GM18519 (cell line): Measurements from ENCODE around the gene STK33.

Source experiments
- ATAC-seq: cut with Tn5 transposase; IDR thresholded peaks from one replicate; pipeline ENCODE4 v1.9.1; 2021; ENCODE audit warnings: mild to moderate bottlenecking, moderate library complexity; ENCODE audit not compliant: unreplicated experiment, low FRiP score

STK33 gene

GRCh38 chr11:8604078-8604723 is 10.2 kb upstream of the STK33 start:
- ATAC-seq: peak; percentile 76

- ATAC-seq: no peak
Measured at GRCh38 chr11:8603696-8604077, 9.7 kb upstream of the STK33 start.

- no peak for ATAC-seq
Measured at GRCh38 chr11:8601376-8602133, 7.5 kb upstream of the STK33 start.

DNA sequence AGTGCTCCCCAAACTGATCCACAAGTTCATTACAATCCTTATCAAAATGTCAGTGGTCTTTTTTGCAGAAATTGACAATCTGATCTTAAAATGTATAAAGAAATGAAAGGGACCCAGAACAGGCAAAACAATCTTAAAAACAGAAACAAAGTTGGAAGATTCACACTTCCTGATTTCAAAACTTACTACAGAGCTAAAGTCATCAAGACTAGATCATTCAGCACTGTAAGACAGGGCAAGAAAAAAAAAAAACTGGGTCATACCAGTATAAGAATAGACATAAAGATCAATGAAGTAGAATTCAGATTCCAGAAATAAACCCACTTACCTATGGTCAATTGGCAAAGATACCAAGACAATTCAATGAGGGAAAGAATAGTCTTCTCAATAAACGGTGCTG is 4.5 kb upstream of the STK33 start:
- no peak for ATAC-seq

DNA sequence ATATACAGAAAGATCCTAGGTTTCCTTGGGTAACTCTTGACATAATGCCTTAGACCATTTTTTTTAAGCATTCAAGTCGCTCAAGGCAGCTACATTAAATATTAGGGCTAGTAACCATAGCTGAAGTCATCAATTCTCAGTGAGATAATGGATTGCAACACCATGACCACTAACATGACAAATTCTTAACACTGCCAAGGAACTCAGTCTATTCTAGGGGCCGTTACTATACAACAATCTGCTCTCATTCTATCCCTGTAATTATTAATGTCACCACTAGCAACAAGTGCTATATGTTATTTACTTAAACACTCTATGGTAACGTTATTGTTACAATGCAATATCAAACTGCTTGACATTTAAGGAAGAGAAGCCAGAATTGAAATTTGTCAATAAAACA is 3.2 kb upstream of the STK33 start:
- no peak for ATAC-seq

DNA sequence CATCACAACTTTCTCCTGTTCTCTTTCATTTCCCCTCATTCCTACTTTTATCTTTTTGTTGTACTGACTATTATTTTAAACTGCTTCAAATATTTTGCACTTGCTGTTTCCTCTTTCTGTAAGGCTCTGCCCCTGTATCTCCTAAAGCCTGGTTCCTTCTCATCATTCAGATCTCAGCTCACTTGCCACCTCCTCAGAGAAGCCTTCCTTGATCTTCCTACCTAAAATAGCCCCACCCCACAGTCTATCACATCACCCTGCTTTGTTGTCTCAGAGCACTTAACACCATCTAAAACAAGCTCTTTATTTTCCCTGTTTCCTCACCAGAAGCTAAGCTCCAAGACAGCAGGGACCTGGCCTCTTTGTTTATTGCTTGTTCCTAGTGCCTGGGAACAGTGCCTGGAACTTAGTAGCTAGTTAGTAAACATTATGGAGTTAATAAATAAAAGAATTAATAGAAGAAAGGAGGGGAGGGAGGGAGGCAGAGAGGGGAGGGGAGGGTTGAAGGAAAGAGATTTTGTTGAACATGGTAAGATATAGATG is 2.5 kb upstream of the STK33 start:
- ATAC-seq: no peak

- ATAC-seq: peak; percentile 19
Measured at GRCh38 chr11:8593455-8593854, 573 bp downstream of the STK33 start.

GRCh38 chr11:8587915-8588314 is 6.1 kb downstream of the STK33 start:
- ATAC-seq: no peak

DNA sequence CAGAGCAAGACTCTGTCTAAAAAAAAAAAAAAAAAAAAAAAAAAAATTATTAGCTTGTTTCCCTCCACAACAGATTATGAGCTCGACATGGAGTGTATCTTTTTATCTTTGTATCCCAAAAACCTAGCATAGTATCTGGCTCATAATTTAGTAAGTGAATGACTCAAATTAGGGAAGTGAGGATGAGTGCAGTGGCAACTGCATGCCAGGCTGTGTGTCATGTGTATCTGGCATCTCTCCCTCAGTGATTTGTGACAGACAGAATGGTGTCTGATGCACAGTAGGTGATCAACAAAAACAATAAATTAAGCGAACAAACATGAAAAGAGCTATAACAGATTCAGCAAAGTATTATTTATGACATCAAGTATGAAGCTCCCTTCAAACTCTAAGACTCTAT is 7.2 kb downstream of the STK33 start:
- no peak for ATAC-seq

DNA sequence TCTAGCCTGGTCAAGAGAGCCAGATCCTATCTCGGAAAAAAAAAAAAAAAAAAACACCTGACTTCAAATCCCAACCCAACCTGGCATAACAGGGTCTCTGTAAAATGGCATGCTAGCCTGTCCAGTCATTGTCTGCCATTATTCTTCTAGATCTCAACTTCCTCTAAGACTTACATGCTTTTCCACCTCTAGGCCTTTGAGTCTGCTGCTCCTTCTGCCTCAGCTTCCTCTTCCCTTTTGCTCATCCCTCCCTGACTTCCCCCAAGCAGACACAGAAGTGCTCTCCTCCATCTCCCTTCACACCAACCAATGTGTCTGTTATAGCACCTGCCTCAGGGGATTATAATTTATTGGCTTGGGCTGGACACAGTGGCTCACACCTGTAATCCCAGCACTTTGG is 7.8 kb downstream of the STK33 start:
- no peak for ATAC-seq

DNA sequence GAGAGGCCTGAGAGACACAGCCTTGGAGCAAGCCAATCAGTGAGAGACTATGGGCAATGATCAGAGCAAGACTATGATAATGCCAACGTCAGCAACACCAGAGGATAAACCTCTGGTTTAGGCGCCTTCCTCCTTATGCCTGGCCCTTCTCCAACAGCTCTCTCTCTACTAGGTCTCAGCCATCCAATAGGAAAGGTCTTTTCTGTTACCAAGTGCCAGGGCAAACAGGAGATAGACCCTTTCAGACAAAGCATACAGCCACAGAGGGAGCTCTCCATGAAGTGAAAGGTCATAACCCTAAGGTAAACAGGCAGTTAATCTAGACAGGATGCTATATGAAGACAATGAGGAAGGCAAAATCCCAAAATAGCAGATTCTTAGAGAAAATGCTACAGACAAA is 9.5 kb downstream of the STK33 start:
- ATAC-seq: no peak

GRCh38 chr11:8584082-8584481 is 9.9 kb downstream of the STK33 start:
- no peak for ATAC-seq

- no peak for ATAC-seq
Measured at GRCh38 chr11:8581300-8581699, 12.7 kb downstream of the STK33 start.

GRCh38 chr11:8577791-8578581 is 16.0 kb downstream of the STK33 start:
- ATAC-seq: no peak

GRCh38 chr11:8574798-8575197 is 19.2 kb downstream of the STK33 start:
- no peak for ATAC-seq

- no peak for ATAC-seq
Measured at GRCh38 chr11:8573777-8574176, 20.3 kb downstream of the STK33 start.

- ATAC-seq: peak; percentile 50
Measured at GRCh38 chr11:8567602-8568198, 26.3 kb downstream of the STK33 start.

DNA sequence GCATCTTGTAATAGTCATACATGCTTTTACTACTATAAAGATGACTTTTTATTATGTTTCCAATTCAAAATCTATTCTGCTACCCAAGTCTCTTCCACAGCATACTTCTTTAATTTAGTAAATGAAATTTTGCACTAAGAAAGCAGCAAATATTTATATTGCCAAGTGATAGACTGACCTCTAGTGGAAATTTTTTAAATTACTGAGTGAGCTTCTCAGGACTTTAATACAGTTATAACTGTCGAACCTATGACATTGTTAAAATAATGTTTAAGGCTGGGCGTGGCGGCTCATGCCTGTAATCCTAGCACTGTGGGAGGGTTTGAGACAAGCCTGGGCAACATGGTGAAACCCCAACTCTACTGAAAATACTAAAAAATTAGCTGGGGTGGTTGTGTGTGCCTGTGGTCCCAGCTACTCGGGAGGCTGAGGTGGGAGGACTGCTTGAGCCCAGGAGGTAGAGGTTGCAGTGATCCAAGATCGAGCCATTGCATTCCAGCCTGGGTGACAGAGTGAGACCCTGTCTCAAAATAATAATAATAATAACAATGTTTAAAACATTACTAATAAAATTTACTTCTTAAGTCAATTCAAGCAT is 27.3 kb downstream of the STK33 start:
- no peak for ATAC-seq

GRCh38 chr11:8564526-8564925 is 29.5 kb downstream of the STK33 start:
- ATAC-seq: no peak

GRCh38 chr11:8561461-8561860 is 32.6 kb downstream of the STK33 start:
- ATAC-seq: no peak
